GM12892 (cell line): ENCODE data around the gene SERINC5.

Source experiments
- POLR2A ChIP-seq: IDR thresholded peaks from 2 replicates; pipeline ENCODE4 v1.6.1; 2011; ENCODE audit warnings: low read depth, low read length, control low read depth
- POLR2AphosphoS5 ChIP-seq: IDR thresholded peaks from 2 replicates; pipeline ENCODE4 v1.6.1; 2011; ENCODE audit warnings: low read depth, low read length, control low read depth
- TAF1 ChIP-seq: IDR thresholded peaks from 2 replicates; pipeline ENCODE4 v1.6.1; 2011; ENCODE audit warnings: low read depth, mild to moderate bottlenecking, control low read depth, low read length, borderline replicate concordance

GRCh38 chr5:80296121-80296520 is 40.3 kb upstream of the SERINC5 start:
- TF ChIP-seq POLR2A, result no peak
- no peak for TF ChIP-seq TAF1
- no peak for TF ChIP-seq POLR2AphosphoS5
